SK-N-SH (cell line): ENCODE data around the gene TBC1D8.

Experiments used
- CTCF ChIP-seq: fragments of 200-600 bp; sonication (generic); IDR thresholded peaks from 2 replicates; pipeline ENCODE4 v1.6.1; 2017; ENCODE audit warnings: antibody characterized with exemption, mild to moderate bottlenecking, moderate library complexity
- EP300 ChIP-seq, 2 experiments: IDR thresholded peaks; 2 replicates each; pipeline versions ENCODE4 v1.4.0 to v1.6.1; 2012; ENCODE audit warnings: borderline replicate concordance in 1 of 2, low read depth in 1 of 2, low read length in 1 of 2
- PBX3 ChIP-seq: IDR thresholded peaks from 2 replicates; pipeline ENCODE4; 2012
- POLR2AphosphoS5 ChIP-seq: IDR thresholded peaks from 2 replicates; pipeline ENCODE4 v1.6.1; 2012; ENCODE audit warnings: low read depth, low read length

GRCh38 chr2:101064125-101064502 is 87.1 kb downstream of the TBC1D8 start:
- TF ChIP-seq POLR2AphosphoS5 (no peak), EP300 (IDR thresholded peaks at IDR 0.05; ENCODE audit: borderline replicate concordance in 1 of 2, low read depth in 1 of 2, low read length in 1 of 2) (no peak), CTCF (no peak), PBX3 (no peak)
